Upper lobe of right lung (tissue), 1 donor: ENCODE measurements around the gene GBF1. TPM values are rescaled to one million over a fixed set of nuclear protein-coding genes. Genes with fewer than 3 reads are reported as not detected.
A peak's percentile ranks its signal among the peaks of the same experiment; 100 is the strongest.

ENCODE experiments used
- ATAC-seq: fragments of 200-7000 bp; cut with Tn5 transposase; one replicate; pipeline ENCODE4 v1.9.1; 2020; ENCODE audit warnings: mild to moderate bottlenecking, moderate library complexity
- DNase-seq: peaks from one replicate; pipeline ENCODE4 v3.0.0-alpha.2; 2020
- H3K27ac ChIP-seq: fragments of 200-600 bp; one replicate; pipeline ENCODE4 v1.8.0; 2022
- H3K27me3 ChIP-seq: fragments of 200-600 bp; one replicate; pipeline ENCODE4 v1.8.0; 2022; ENCODE audit warnings: mild to moderate bottlenecking
- H3K36me3 ChIP-seq: fragments of 200-600 bp; one replicate; pipeline ENCODE4 v1.8.0; 2022
- H3K4me1 ChIP-seq: fragments of 200-600 bp; one replicate; pipeline ENCODE4 v1.8.0; 2022
- H3K4me3 ChIP-seq: fragments of 200-600 bp; one replicate; pipeline ENCODE4 v1.8.0; 2022; ENCODE audit warnings: mild to moderate bottlenecking
- H3K9me3 ChIP-seq: fragments of 200-600 bp; one replicate; pipeline ENCODE4 v1.8.0; 2022
- intact Hi-C: fragments of 100-400 bp; cut with DNase I; formaldehyde crosslinking; loops from one replicate; pipeline ENCODE4 v1.11.0; 2022
- total RNA-seq: library from RNA; stranded (reverse); fragmentation: NEBNext Ultra II Directional; extraction: Animal tissue kit (Norgen Biotek cat#: 25700); gene quantifications from one replicate; pipeline ENCODE4 v1.2.1, GENCODE V29; 2021
- TF ChIP-seq, protein P1 (sequence below): fragments of 200-600 bp; IDR thresholded peaks from one replicate; pipeline ENCODE4 v1.8.0; 2022; ENCODE audit warnings: antibody characterized with exemption
- donor health status: DM: no; HTN: yes; CAD: no; lungs with severe emphysema.

GBF1 gene
- total RNA-seq, 1 donor from 2014 or later, result 38.5 TPM

DNA sequence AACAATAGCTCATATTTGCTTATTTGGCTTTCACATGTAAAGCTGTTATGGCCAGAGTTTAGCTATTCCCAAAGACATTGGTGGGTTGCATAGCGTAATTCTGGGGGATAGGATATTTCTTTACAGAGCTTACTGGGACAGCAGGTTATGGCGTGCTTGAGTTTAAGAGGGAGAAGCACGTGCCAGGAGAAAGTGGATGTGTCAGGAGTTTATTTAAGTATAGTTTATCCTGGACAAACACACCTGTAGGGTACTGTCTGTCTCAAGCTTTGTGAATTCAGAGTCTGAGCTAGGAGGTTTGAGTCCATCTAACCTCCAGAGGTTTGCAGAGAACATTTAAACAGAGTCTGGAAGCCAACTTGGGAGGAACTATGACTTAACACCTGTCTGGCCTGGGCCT is 21.3 kb downstream of the GBF1 start:
- ATAC-seq (no peak), DNase-seq (no peak)
- Histone ChIP-seq H3K4me3 (no peak overlapping the region), H3K36me3 (peaks cover 30% of the 10 kb centered on the region), H3K27ac (no peak overlapping the region), H3K27me3 (no peaks in the 10 kb centered on the region), H3K4me1 (peaks cover 27% of the 10 kb centered on the region), H3K9me3 (no peaks in the 10 kb centered on the region)
- TF ChIP-seq, protein P1, sequence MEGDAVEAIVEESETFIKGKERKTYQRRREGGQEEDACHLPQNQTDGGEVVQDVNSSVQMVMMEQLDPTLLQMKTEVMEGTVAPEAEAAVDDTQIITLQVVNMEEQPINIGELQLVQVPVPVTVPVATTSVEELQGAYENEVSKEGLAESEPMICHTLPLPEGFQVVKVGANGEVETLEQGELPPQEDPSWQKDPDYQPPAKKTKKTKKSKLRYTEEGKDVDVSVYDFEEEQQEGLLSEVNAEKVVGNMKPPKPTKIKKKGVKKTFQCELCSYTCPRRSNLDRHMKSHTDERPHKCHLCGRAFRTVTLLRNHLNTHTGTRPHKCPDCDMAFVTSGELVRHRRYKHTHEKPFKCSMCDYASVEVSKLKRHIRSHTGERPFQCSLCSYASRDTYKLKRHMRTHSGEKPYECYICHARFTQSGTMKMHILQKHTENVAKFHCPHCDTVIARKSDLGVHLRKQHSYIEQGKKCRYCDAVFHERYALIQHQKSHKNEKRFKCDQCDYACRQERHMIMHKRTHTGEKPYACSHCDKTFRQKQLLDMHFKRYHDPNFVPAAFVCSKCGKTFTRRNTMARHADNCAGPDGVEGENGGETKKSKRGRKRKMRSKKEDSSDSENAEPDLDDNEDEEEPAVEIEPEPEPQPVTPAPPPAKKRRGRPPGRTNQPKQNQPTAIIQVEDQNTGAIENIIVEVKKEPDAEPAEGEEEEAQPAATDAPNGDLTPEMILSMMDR, result no peak
- intact Hi-C loops, result no loop called here

DNA sequence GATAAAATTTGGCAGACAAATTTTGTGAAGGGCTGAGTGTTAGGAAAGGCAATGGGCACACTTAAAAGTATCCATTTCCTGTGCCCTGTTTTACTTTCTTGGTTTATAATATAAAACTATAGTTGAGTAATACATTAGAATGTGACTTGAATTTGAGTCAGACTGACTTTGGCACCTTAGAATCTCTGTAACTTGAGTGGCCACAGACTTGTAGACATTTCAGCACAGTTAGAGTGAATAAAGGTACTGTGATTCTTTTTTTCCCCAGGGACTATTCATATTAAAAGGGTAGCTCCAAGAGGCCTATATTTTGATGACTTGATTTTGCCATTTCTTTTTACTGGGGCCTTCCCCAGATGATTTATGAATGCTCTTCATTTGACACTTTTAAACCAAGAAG is 22.4 kb downstream of the GBF1 start:
- no peaks in the 10 kb centered on the region for H3K9me3 ChIP-seq
- DNase-seq (no peak), ATAC-seq (no peak)
- no peaks in the 10 kb centered on the region for H3K27me3 ChIP-seq
- H3K4me1 ChIP-seq, result peaks cover 27% of the 10 kb centered on the region
- H3K4me3 ChIP-seq, result no peak overlapping the region
- TF ChIP-seq, protein P1, result no peak
- H3K36me3 ChIP-seq, result peaks cover 22% of the 10 kb centered on the region
- intact Hi-C loops, result no loop called here
- peak overlapping the region; percentile 11 for H3K27ac ChIP-seq

DNA sequence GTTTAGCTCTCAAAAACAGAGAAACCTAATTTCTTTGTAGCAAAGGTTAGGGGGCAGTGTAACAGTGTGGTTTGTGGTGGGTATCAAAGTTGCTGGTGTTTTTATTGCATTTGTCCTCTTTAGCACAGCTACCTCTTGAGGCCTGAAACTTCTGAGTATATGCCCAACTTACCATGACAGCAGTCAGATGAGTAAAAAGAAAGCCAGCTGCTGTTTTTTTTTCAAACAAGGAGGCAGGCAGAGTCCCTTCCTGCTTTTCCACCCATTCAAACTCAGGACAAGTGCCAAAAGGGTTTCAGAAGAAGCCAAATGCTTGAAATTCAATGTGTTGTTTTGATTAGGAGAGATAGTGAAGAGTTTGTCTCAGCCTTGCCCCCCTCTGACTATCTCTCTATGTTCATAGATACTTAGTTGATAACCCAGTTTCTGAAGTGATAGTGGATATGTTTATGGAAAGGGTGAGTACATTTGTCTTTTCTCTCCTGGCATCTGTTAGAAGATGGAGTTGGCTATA is 23.1 kb downstream of the GBF1 start:
- H3K9me3 ChIP-seq, result no peaks in the 10 kb centered on the region
- no peak overlapping the region for H3K4me3 ChIP-seq
- peaks cover 15% of the 10 kb centered on the region for H3K36me3 ChIP-seq
- H3K27me3 ChIP-seq, result no peaks in the 10 kb centered on the region
- intact Hi-C loops, result no loop called here
- peaks cover 27% of the 10 kb centered on the region for H3K4me1 ChIP-seq
- no peak for ATAC-seq
- no peak for DNase-seq
- no peak overlapping the region for H3K27ac ChIP-seq
- TF ChIP-seq, protein P1, result no peak

DNA sequence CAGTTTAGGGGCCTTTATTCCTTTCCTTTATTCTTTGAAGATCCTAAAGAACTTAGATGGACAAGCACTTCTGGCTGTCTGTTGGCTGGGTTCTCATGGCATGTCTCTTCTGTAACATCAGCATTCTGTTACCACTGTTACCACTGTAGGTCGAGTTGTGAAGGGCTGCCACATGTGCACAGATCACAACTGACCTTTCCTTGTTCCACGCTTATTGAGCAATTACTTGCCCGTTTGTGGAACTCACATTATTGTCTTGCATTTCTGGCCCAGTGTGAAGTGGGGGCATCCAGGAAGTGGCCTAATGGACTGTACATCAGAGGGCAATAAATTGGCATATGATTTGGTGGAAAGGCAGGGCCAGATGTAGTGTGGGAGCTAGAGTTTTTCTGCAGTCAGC is 23.7 kb downstream of the GBF1 start:
- Histone ChIP-seq H3K36me3 (peaks cover 9% of the 10 kb centered on the region), H3K27ac (no peak overlapping the region), H3K27me3 (no peaks in the 10 kb centered on the region), H3K4me1 (peaks cover 31% of the 10 kb centered on the region), H3K9me3 (no peaks in the 10 kb centered on the region), H3K4me3 (no peak overlapping the region)
- ATAC-seq (peak; percentile 67), DNase-seq (no peak)
- TF ChIP-seq, protein P1, result no peak
- intact Hi-C loops, result no loop called here

DNA sequence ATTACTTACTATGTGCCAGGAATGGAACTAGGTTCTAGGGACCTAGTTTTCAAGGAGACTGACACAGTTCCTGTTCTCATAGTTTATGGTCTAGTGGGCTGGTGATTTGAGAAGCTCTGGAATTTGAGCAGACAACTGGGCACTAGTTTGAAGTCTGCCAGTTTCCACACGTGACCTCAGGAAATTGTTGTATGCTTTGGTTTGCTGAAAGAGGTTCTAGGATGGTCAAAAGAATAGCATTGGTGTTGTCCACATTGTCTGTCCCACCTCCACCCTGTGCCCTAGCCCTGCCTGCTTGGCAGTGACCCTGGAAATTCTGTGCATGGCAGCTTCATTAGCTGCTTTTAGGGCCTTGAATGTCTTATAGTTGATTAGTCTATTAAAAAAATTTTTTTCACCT is 28.7 kb downstream of the GBF1 start:
- Histone ChIP-seq H3K27me3 (no peaks in the 10 kb centered on the region), H3K36me3 (no peaks in the 10 kb centered on the region), H3K4me3 (no peak overlapping the region), H3K27ac (no peak overlapping the region), H3K9me3 (no peaks in the 10 kb centered on the region), H3K4me1 (peaks cover 14% of the 10 kb centered on the region)
- no peak for DNase-seq
- intact Hi-C loops, result no loop called here
- no peak for ATAC-seq
- TF ChIP-seq, protein P1, result no peak

DNA sequence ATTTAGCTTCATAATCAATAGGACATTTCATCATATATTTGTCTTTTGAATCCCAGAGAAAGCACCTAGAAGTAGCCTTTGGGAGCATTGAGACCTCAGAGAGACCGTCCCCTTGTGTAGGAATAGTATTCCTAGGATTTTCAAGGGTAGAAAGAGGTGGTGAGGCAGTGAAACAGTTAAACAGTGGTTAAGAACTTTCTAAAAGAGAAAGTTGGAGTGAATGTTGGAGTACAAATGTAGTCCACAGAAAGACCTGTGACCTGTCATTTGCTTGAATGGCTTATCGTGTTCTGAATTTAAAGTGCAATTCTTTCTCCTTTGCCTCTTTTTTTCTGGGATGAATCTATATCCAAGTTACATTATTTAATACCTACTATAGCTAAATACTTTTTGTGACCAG is 30.0 kb downstream of the GBF1 start:
- TF ChIP-seq, protein P1, result no peak
- Histone ChIP-seq H3K27me3 (no peaks in the 10 kb centered on the region), H3K9me3 (no peaks in the 10 kb centered on the region), H3K4me3 (no peak overlapping the region), H3K4me1 (peaks cover 21% of the 10 kb centered on the region), H3K27ac (no peak overlapping the region), H3K36me3 (no peaks in the 10 kb centered on the region)
- DNase-seq (no peak), ATAC-seq (no peak)
- intact Hi-C loops, result no loop called here
